Measurements from ENCODE around the gene ZNRD2.

- TF ChIP-seq, protein P1, sequence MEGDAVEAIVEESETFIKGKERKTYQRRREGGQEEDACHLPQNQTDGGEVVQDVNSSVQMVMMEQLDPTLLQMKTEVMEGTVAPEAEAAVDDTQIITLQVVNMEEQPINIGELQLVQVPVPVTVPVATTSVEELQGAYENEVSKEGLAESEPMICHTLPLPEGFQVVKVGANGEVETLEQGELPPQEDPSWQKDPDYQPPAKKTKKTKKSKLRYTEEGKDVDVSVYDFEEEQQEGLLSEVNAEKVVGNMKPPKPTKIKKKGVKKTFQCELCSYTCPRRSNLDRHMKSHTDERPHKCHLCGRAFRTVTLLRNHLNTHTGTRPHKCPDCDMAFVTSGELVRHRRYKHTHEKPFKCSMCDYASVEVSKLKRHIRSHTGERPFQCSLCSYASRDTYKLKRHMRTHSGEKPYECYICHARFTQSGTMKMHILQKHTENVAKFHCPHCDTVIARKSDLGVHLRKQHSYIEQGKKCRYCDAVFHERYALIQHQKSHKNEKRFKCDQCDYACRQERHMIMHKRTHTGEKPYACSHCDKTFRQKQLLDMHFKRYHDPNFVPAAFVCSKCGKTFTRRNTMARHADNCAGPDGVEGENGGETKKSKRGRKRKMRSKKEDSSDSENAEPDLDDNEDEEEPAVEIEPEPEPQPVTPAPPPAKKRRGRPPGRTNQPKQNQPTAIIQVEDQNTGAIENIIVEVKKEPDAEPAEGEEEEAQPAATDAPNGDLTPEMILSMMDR (IDR thresholded peaks at IDR 0.05): no peak
- TF ChIP-seq POLR2A (IDR thresholded peaks at IDR 0.05): no peak
Measured at GRCh38 chr11:65535102-65535501, 35.2 kb upstream of the ZNRD2 start.
